Raji (cell line): ENCODE results near the gene MRPS12.

ENCODE experiments used
- POLR2A ChIP-seq: IDR thresholded peaks from 2 replicates; pipeline ENCODE4 v1.6.1; 2011; ENCODE audit warnings: low read depth, low read length, control low read depth; ENCODE audit not compliant: insufficient read depth

Gene MRPS12

GRCh38 chr19:38919837-38920601 is 10.7 kb upstream of the MRPS12 start:
- TF ChIP-seq POLR2A, result no peak

GRCh38 chr19:38920602-38921419 is 9.9 kb upstream of the MRPS12 start:
- TF ChIP-seq POLR2A, result no peak

- TF ChIP-seq POLR2A, result no peak
Observed at GRCh38 chr19:38921420-38922274, 9.1 kb upstream of the MRPS12 start.

GRCh38 chr19:38922482-38922881 is 8.3 kb upstream of the MRPS12 start:
- TF ChIP-seq POLR2A, result no peak

- TF ChIP-seq POLR2A, result no peak
Observed at GRCh38 chr19:38924388-38924787, 6.4 kb upstream of the MRPS12 start.

GRCh38 chr19:38928391-38929001 is 2.2 kb upstream of the MRPS12 start:
- no peak for TF ChIP-seq POLR2A

GRCh38 chr19:38929929-38930775 is 592 bp upstream of the MRPS12 start, which contains the start of gene SARS2:
Gene SARS2, minus strand, starts transcription at chr19:38930763. Its CDS starts 27 bp downstream, at chr19:38930736.
- peak; percentile 73 for TF ChIP-seq POLR2A

- TF ChIP-seq POLR2A, result no peak
Observed at GRCh38 chr19:38931521-38931793, 713 bp downstream of the MRPS12 start.

- no peak for TF ChIP-seq POLR2A
Observed at GRCh38 chr19:38932425-38933179, 1.9 kb downstream of the MRPS12 start.

GRCh38 chr19:38933544-38933943 is 2.8 kb downstream of the MRPS12 start:
- TF ChIP-seq POLR2A, result no peak

GRCh38 chr19:38939957-38940356 is 9.2 kb downstream of the MRPS12 start:
- no peak for TF ChIP-seq POLR2A

GRCh38 chr19:38941979-38942378 is 11.2 kb downstream of the MRPS12 start:
- no peak for TF ChIP-seq POLR2A

GRCh38 chr19:38942471-38943181 is 11.9 kb downstream of the MRPS12 start:
- TF ChIP-seq POLR2A, result no peak
